ENCODE measurements around the gene RAC2.
A peak's percentile ranks its signal among the peaks of the same experiment; 100 is the strongest.

The RAC2 gene

DNA sequence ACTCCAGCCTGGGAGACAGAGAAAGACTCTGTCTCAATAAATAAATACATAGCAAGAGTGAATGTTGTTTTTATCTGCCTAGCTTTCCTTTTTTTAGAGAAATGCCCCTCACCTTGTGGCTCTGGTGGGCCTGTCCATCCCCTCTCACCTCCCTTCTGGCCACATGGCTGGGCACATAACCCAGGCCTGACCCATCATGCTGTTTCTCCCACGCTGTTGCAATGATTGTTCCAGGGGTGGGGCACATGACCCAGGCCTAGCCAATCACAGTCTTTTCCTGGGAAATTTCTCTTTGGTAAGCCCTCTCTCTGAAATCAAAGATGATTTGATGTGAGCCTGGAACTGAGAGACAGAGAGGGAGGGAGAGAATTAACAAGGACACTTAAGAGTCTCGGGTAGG is 32.7 kb upstream of the RAC2 start:
- no peak for DNase-seq (ENCODE audit: extremely low read depth in 1 of 2, low read depth in 1 of 2)

- no peak for DNase-seq (ENCODE audit: extremely low read depth in 1 of 2, low read depth in 1 of 2)
Observed at GRCh38 chr22:37275622-37276021, 31.6 kb upstream of the RAC2 start.

- DNase-seq (ENCODE audit: extremely low read depth in 1 of 2, low read depth in 1 of 2) = no peak
Observed at GRCh38 chr22:37275134-37275533, 31.1 kb upstream of the RAC2 start.

DNA sequence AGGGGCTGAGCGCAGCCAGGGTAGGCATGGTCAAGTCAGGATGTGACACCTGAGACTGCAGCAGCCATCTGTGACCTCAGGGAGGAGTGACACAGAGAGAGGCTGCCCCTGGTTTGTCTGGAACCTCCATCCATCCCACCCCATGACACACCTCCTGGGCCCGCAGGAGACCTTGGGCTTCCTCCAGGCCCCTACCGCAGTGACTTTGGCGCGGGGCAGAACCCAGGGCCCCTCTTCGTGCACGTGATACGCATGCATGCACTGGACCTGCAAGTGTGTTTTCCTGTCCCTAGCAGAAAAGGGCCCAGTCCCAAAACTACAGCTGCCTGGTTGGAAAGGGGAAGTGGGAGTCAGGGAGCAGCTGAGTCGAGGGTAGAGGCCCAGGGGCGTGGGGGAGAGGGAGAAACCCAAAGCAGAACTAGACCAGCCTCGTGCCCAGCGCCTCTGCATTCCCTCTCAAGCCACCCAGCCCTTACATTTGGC is 30.4 kb upstream of the RAC2 start:
- no peak for DNase-seq (ENCODE audit: extremely low read depth in 1 of 2, low read depth in 1 of 2)

DNA sequence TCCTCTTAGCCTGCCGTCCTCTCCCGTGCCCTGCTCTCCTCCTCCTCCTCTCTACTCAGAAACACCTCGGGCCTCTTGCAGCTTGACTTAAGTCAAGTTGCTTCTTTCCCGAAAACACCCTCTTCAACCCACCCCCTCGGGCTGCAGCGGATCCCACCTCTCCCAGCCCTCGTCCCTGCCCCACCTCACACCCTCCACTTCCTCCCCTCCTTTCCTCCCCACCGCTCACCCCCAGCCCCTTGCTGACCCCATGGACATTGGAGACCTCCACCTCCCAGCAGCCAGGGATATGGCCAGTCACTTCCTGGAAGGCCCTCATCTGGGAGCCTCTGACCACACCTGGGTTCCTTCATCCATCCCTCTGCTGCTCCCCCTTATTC is 29.8 kb upstream of the RAC2 start:
- DNase-seq (ENCODE audit: extremely low read depth in 1 of 2, low read depth in 1 of 2) = no peak

GRCh38 chr22:37273126-37273845 is 29.2 kb upstream of the RAC2 start:
- no peak for DNase-seq (ENCODE audit: extremely low read depth in 1 of 2, low read depth in 1 of 2)

DNA sequence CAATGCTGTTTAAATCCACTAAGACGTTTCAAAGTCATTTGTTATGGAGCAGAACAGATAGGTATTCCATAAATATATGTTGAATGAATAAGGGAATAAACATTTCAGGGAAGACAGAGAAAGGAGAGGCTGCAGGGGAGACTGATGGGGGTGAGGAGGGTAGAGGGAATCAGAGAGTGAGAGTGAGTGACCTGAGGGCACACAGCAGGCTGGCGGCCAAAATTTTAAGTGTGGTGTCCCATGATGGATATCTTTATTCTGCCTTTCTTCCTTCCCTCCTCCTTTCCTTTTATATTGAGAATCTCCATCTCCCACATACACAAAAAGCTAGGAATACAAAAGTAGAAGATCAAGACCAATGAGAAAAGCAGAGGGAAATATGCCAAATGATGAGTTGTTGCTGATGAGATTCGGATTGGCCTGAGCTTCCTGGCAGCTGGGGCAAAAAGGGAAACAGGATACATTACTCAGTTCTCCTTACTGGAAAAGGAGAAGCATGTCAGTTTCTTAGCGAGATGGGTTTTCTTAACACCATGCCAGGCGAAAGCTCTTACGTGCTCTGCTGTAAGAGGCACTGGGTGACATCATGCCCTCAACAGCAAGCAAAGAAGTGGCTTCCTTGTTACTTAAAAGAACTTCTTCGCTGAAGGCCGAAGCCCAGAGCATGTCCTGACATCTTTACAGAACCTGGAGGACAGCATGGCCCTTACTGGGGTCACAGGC is 27.0 kb upstream of the RAC2 start:
- no peak for DNase-seq (ENCODE audit: extremely low read depth in 1 of 2, low read depth in 1 of 2)

- DNase-seq (ENCODE audit: extremely low read depth in 1 of 2, low read depth in 1 of 2) = no peak
Observed at GRCh38 chr22:37269936-37270678, 26.0 kb upstream of the RAC2 start.

GRCh38 chr22:37267661-37268413 is 23.8 kb upstream of the RAC2 start:
- no peak for DNase-seq (ENCODE audit: extremely low read depth in 1 of 2, low read depth in 1 of 2)

DNA sequence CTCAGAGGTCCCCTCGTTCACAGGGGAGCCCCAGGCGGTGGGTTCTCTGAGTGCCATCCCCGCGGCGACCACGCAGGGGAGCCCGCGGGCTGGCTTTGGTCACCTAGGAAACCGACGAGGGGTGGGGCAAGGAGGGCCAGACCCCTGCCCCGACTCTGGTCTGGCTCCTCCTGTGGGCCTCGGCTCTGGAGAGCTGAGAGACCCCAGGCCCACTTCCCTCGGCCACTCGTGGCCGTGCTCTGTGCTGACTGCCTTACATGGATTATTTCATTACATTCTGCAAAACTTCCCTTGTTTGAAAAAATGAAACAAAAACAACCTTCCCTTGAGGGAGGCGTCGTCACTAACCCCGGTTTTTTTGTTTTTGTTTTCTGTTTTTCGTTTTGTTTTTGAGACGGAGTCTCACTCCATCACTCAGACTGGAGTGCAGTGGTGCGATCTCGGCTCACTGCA is 23.1 kb upstream of the RAC2 start:
- peak in 1 of 2 donors; percentile 60 for DNase-seq (ENCODE audit: extremely low read depth in 1 of 2, low read depth in 1 of 2)

DNA sequence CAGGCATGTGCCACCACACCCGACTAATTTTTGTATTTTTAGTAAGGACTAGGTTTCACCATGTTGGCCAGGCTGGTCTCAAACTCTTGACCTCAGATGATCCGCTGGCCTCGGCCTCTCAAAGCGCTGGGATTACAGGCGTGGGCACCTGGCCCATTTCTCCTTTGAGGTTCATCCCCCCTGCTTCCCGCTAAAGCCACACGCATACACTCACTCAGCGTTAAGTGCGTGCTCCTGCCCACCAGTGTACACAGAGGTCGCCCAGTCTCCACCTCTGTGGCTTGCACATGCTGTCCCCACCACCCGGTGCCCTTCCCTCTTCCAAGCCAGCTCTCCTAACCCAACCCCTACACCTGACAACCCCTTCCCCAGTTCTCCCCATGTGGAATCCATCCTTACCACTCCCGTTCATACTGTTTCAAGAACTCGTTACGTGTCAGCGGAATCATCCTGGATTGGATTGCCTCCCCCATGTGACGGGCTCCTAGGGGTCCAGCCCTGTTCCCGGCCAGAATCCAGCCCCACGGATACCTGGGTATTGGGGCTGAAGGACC is 22.6 kb upstream of the RAC2 start:
- no peak for DNase-seq (ENCODE audit: extremely low read depth in 1 of 2, low read depth in 1 of 2)

- DNase-seq (ENCODE audit: extremely low read depth in 1 of 2, low read depth in 1 of 2) = no peak
Observed at GRCh38 chr22:37263966-37264887, 20.2 kb upstream of the RAC2 start.

GRCh38 chr22:37262346-37262745 is 18.3 kb upstream of the RAC2 start:
- DNase-seq (ENCODE audit: extremely low read depth in 1 of 2, low read depth in 1 of 2) = no peak

GRCh38 chr22:37260901-37261336 is 16.9 kb upstream of the RAC2 start:
- peak; percentile 33 to 40 for DNase-seq (ENCODE audit: extremely low read depth in 1 of 2, low read depth in 1 of 2)

DNA sequence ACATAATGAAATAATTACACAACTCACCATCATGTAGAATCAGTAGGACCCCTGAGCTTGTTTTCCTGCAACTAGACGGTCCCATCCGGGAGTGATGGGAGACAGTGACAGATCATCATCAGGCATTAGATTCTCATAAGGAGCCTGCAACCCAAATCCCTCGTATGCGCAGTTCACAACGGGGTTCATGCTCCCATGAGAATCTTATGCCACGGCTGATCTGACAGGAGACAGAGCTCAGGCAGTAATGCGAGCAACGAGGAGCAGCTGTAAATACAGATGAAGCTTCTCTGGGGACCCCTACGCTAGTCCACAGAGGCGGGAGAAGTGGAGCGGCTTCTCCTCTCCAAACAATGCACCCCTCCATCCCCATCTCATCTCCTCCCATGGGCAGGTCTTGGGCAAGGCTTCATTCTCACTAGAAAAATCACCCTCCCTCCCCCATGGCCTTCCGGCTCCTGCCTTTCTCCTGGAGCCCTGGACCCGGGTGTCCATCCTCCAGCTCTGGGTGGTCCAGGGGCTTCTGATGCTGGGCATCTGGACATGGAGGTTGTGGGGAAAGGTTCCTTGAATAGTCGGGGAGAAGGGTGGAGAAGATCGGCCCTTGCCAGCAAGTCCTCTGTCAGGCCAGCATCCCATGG is 16.2 kb upstream of the RAC2 start:
- no peak for DNase-seq (ENCODE audit: extremely low read depth in 1 of 2, low read depth in 1 of 2)

GRCh38 chr22:37259540-37260029 is 15.5 kb upstream of the RAC2 start:
- no peak for DNase-seq (ENCODE audit: extremely low read depth in 1 of 2, low read depth in 1 of 2)

GRCh38 chr22:37258753-37259401 is 14.8 kb upstream of the RAC2 start:
- DNase-seq (ENCODE audit: extremely low read depth in 1 of 2, low read depth in 1 of 2) = no peak

DNA sequence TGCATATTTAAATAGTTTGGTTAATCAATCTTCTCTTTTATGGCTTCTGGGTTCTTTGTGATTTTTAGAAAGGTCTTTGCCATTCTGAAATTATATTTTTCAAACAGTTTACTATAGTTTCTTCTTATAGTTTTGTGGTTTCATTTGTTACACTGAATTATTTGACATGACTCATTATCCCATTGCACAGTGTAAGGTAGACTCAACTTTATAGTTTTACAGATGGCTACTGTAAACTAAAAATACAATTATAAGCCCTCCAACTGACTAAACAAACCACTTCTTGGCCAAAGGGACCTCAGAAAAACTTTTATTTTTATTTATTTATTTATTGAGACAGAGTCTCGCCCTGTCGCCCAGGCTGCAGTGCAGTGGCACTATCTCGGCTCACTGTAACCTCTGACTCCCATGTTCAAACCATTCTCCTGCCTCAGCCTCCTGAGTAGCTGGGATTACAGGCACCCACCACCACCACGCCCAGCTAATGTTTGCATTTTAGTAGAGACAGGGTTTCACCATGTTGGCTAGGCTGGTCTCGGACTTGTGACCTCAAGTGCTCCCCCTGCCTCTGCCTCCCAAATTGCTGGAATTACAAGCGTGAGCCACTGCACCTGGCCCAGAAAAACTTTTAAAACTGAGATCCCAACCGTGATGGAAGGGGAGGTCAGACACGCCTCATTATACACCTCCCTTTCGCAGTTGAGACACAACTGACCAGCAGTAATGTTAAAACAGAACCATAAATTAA is 14.1 kb upstream of the RAC2 start:
- DNase-seq (ENCODE audit: extremely low read depth in 1 of 2, low read depth in 1 of 2) = no peak
